Esophagus squamous epithelium (tissue), 5 donors: ENCODE data around the gene SACS. TPM values are rescaled to one million over a fixed set of nuclear protein-coding genes. Genes with fewer than 3 reads are reported as not detected.

ENCODE experiments used
- DNase-seq: peaks from one replicate; lab custom pipeline; 2025; lab: John Stamatoyannopoulos, UW
- H3K27ac ChIP-seq, 4 donors: fragments of 200-600 bp; sonication (generic); one replicate each; pipeline ENCODE4 v1.5.1; 2016 to 2019; ENCODE audit warnings: mild to moderate bottlenecking in 1 of 4
- H3K27me3 ChIP-seq, 4 donors: fragments of 200-600 bp; sonication (generic); 1 replicate in 3 of 4; 2 replicates in 1 of 4; pipeline versions ENCODE4 v1.5.1 to v1.6.0; 2017 to 2021; ENCODE audit warnings: antibody characterized with exemption in 1 of 4
- H3K36me3 ChIP-seq, 3 donors: fragments of 200-600 bp; sonication (generic); one replicate each; pipeline ENCODE4 v1.5.1; 2016 to 2019
- H3K4me1 ChIP-seq, 3 donors: fragments of 200-600 bp; sonication (generic); one replicate each; pipeline ENCODE4 v1.5.1; 2017 to 2019
- H3K4me3 ChIP-seq, 4 donors: fragments of 200-600 bp; sonication (generic); 1 replicate in 3 of 4; 2 replicates in 1 of 4; pipeline ENCODE4 v1.5.1; 2016 to 2019; ENCODE audit warnings: mild to moderate bottlenecking in 2 of 4, moderate library complexity in 1 of 4
- H3K9me3 ChIP-seq, 3 donors: fragments of 200-600 bp; sonication (generic); one replicate each; pipeline ENCODE4 v1.5.1; 2016 to 2019
- CTCF ChIP-seq, 6 experiments: fragments of 450-650 bp in 4 of 6; fragments of 200-600 bp in 2 of 6; sonication (generic) in 2 of 6; IDR thresholded peaks; one replicate each; pipeline ENCODE4 v1.5.1; 2016 to 2019; ENCODE audit warnings: antibody characterized with exemption in 6 of 6, mild to moderate bottlenecking in 4 of 6, moderate library complexity in 4 of 6
- POLR2A ChIP-seq, 4 donors: fragments of 450-650 bp; IDR thresholded peaks; one replicate each; pipeline ENCODE4 v1.6.1; 2017; ENCODE audit warnings: antibody characterized with exemption in 4 of 4, mild to moderate bottlenecking in 4 of 4, moderate library complexity in 3 of 4
- WGBS, 2 donors: methylation state at CpG; one replicate each; pipeline ENCODE4 v1.1.5; 2018; 5-methylcytosine and 5-hydroxymethylcytosine counted together
- intact Hi-C: fragments of 100-400 bp; cut with DNase I; formaldehyde crosslinking; loops from one replicate; pipeline ENCODE4 v1.15.0; 2022
- total RNA-seq, 4 donors: library from RNA; depleted of rRNA; stranded (reverse); fragments of >200 nt; gene quantifications; one replicate each; pipeline ENCODE4 v1.1.0, GENCODE V29; 2016
- donor health status: DM: yes; HTN: yes; CAD: no.

The SACS gene
- total RNA-seq, 4 donors from 2014 or later: 3.0 to 14.5 (median 10.6) TPM

- H3K27me3 ChIP-seq: no peaks in the 10 kb centered on the region
- no peak for TF ChIP-seq POLR2A (IDR thresholded peaks at IDR 0.05)
- TF ChIP-seq CTCF (IDR thresholded peaks at IDR 0.05): no peak
- H3K4me1 ChIP-seq: peaks cover 0 to 9% (median 0%) of the 10 kb centered on the region in 3 donors
- no peak for DNase-seq
- no peaks in the 10 kb centered on the region for H3K36me3 ChIP-seq
- H3K27ac ChIP-seq: peak overlapping the region in 1 of 4 donors; percentile 13
- intact Hi-C loops: no loop called here
- H3K4me3 ChIP-seq: no peak overlapping the region
- WGBS, 2 donors: 63 to 65% methylated on average over 7 of the region's 7 CpGs
- H3K9me3 ChIP-seq: no peaks in the 10 kb centered on the region
These were observed 144.5 kb downstream of the SACS start for GRCh38 chr13:23288995-23289394.

GRCh38 chr13:23288564-23288963 is 144.9 kb downstream of the SACS start:
- intact Hi-C loops: no loop called here

GRCh38 chr13:23279321-23279720 is 154.2 kb downstream of the SACS start:
- intact Hi-C loops: no loop called here
- 58 to 80% methylated on average over 5 of the region's 5 CpGs for WGBS, 2 donors
- Histone ChIP-seq H3K27me3 (no peaks in the 10 kb centered on the region), H3K36me3 (no peaks in the 10 kb centered on the region), H3K27ac (no peak overlapping the region), H3K9me3 (no peaks in the 10 kb centered on the region), H3K4me1 (no peaks in the 10 kb centered on the region), H3K4me3 (no peak overlapping the region)
- TF ChIP-seq POLR2A (IDR thresholded peaks at IDR 0.05) (no peak), CTCF (IDR thresholded peaks at IDR 0.05) (no peak)
- no peak for DNase-seq

More at GRCh38 chr13:23288564-23288963, 144.9 kb downstream of the SACS start:
- H3K4me3 ChIP-seq: no peak overlapping the region
- no peaks in the 10 kb centered on the region for H3K27me3 ChIP-seq
- no peaks in the 10 kb centered on the region for H3K36me3 ChIP-seq
- H3K27ac ChIP-seq: peak overlapping the region in 1 of 4 donors; percentile 13
- TF ChIP-seq CTCF (IDR thresholded peaks at IDR 0.05) (no peak), POLR2A (IDR thresholded peaks at IDR 0.05) (no peak)
- no peaks in the 10 kb centered on the region for H3K9me3 ChIP-seq
- 85% methylated on average over 1 of the region's 1 CpG for WGBS, 2 donors
- DNase-seq: no peak
- H3K4me1 ChIP-seq: peaks cover 0 to 9% (median 0%) of the 10 kb centered on the region in 3 donors

Other genes with a start within 250 kb of the SACS start
- 1 to 10 TPM; 5.2 to 9.5 (median 7.2) TPM for gene TNFRSF19, start 136.7 kb upstream of the SACS start, total RNA-seq